Esophagus squamous epithelium (tissue), 4 donors: ENCODE measurements around the gene MYBPC2.
"Not testable (repeated sequence)": the region's sequence is repeated elsewhere in the genome, so short reads cannot be mapped to it uniquely, and the experiment has no call there.

ENCODE experiments used
- CTCF ChIP-seq, 6 experiments: fragments of 450-650 bp in 4 of 6; fragments of 200-600 bp in 2 of 6; sonication (generic) in 2 of 6; IDR thresholded peaks; one replicate each; pipeline ENCODE4 v1.5.1; 2016 to 2019; ENCODE audit warnings: antibody characterized with exemption in 6 of 6, mild to moderate bottlenecking in 4 of 6, moderate library complexity in 4 of 6
- POLR2A ChIP-seq, 4 donors: fragments of 450-650 bp; IDR thresholded peaks; one replicate each; pipeline ENCODE4 v1.6.1; 2017; ENCODE audit warnings: antibody characterized with exemption in 4 of 4, mild to moderate bottlenecking in 4 of 4, moderate library complexity in 3 of 4

- not testable (repeated sequence) for TF ChIP-seq CTCF, POLR2A (IDR thresholded peaks at IDR 0.05)
Measured at GRCh38 chr19:50390295-50390694, 42.4 kb upstream of the MYBPC2 start.
